Inferior parietal cortex (tissue), 1 donor: ENCODE results near the gene CLDN7.

Experiments
- DNase-seq: peaks from one replicate; pipeline ENCODE4 v3.0.0-alpha.2; 2016; ENCODE audit errors: extremely low spot score

CLDN7 gene

GRCh38 chr17:7285679-7286078 lies 23.4 kb upstream of the CLDN7 start:
- no peak for DNase-seq

DNA sequence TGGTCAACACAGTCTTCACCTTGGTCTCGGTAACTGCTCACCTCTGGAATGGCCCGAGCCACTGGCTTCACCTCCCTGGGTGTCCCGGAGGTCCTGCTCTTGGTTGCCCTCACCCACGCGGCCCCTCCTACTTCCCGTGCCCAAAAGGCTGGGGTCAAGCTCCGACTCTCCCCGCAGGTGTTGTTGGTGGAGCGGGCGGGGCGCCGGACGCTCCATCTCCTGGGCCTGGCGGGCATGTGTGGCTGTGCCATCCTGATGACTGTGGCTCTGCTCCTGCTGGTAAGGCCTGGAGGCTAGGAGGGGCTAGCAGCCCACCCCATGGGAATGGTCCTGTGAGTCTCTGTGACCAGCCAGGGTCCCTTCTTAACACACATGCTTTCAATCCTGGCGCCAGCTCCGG lies 22.6 kb upstream of the CLDN7 start:
- DNase-seq: no peak

DNA sequence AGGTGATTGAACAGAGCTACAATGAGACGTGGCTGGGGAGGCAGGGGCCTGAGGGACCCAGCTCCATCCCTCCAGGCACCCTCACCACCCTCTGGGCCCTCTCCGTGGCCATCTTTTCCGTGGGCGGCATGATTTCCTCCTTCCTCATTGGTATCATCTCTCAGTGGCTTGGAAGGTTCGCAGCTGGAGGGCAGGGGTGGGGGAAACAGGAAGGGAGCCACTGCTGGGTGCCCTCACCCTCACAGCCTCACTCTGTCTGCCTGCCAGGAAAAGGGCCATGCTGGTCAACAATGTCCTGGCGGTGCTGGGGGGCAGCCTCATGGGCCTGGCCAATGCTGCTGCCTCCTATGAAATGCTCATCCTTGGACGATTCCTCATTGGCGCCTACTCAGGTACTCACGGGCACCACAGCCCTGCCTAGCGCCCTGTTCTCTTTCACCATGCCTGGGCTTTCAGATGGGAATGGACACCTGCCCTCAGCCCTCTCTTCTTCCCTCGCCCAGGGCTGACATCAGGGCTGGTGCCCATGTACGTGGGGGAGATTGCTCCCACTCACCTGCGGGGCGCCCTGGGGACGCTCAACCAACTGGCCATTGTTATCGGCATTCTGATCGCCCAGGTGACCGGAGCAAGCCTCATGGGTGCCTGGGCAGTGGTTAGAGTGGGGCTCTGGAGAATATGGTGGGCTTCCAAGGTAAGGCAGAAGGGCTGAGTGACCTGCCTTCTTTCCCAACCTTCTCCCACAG lies 21.4 kb upstream of the CLDN7 start:
- DNase-seq: no peak

GRCh38 chr17:7282752-7283321 lies 20.6 kb upstream of the CLDN7 start:
- DNase-seq: no peak

DNA sequence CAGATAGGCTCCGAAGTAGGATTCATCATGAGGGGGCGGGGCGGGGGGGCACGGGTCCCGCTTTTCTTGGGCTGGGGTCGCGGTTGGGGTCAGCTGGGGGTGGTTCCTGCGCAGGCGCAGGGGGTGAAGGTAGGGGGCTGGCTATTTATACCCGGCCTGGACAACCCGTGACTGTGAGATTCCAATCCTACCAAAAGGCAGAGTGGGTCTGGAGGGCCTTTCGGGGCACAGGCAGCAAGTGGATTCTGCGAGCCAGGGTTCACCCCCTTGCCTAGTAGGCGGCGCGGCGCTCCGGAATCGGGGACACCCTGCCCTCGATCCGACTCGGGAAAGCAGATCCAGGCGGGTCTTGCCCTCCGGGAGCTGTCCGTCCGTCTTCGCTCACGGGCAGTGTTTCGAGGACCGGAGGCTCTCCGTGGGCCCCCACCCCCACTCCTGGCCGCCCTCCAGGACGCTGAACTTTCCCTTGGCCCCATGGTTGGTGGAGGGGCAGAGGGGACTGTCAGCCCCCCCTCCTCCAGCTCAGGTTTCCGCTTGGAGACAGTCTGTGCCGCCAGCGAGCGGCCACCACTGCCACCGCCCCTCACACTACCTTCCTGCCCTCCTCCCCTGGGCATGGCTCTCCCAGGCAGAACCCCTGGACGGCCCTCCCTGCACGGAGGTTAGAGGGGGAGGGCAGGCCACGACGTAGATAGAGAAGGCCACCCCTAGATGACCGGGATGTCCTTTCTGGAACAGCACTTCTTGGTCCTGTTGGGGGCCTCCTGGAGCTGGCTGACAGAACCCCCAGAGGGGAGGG lies 19.9 kb upstream of the CLDN7 start:
- no peak for DNase-seq

- peak; percentile 66 for DNase-seq
Observed at GRCh38 chr17:7281074-7281952, 19.0 kb upstream of the CLDN7 start, which contains the start of gene SLC2A4. Gene SLC2A4 (plus strand): TSS chr17:7281718. CDS start chr17:7281935, 217 bp downstream.

DNA sequence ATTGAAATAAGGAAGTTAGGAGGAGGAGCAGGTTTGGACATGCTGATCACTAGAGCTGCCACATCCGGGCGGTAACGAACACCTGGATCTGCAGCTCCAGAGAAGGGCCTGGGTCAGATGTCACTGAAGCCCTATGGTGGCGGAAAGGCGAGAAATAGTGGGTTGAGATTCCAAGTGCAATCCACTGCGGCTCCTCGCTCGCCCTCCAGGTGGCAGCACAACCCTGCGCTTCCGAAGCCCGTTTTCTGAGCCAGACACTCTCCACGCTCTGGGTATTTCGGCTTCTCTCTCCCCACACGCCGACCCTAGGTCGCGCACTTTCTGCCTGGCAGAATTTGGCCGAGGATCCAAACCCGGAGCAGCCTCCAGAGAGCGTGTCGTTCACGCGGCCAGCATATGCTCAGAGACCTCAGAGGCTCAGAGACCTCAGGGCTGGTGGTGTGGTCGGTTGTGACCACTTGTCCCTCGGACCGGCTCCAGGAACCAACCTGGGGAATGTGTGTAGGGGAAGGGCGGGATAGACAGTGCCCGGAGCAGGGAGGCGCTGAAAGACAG lies 18.3 kb upstream of the CLDN7 start:
- DNase-seq: peak; percentile 84

- no peak for DNase-seq
Observed at GRCh38 chr17:7279448-7279847, 17.2 kb upstream of the CLDN7 start.

- DNase-seq: no peak
Observed at GRCh38 chr17:7266784-7267183, 4.5 kb upstream of the CLDN7 start.

GRCh38 chr17:7263801-7264078 lies 1.5 kb upstream of the CLDN7 start:
- no peak for DNase-seq

DNA sequence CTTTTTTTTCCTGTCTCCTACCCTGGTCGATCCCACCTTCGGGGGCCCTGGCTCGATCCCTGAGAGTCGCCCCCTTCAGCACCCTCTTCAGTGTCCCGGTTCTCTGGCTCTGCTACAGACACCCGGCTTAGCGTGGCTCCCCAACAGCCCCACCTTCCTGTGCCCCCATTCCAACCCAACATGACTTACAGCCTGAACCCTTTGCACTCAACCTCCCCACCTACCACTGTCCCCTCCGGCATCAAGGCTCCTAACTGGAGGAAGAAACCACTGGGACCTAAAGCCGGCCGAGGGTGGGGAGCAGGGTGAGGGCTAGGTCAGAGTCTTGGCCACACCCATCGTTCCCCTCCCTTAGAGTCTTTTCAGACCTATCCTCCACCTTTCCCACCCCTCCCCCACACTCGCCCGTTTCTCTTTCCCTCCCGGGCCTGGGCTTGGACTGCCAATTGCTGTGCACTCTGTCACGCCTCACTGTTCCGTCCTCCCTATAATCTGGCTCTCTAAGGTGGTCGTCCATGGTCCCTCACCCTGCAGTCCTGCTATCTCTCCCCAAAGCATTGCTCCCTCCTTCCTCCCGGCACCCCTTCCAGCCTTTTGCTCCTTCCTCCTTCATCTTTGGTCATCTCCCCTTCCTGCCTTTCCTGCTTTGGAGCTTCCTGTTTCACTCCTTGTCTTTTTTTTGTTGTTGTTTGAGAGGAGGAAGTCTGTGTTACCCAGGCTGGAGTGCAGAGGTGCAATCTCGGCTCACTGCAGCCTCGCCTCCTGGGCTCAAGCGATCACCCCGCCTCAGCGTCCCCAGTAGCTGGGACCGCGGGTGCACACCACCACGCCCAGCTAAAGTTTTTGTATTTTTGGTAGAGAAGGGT lies 890 bp upstream of the CLDN7 start:
- DNase-seq: no peak

GRCh38 chr17:7261379-7262191 lies 693 bp downstream of the CLDN7 start:
- no peak for DNase-seq

GRCh38 chr17:7260651-7261378 lies 1.5 kb downstream of the CLDN7 start:
- DNase-seq: no peak

GRCh38 chr17:7260151-7260550 lies 2.1 kb downstream of the CLDN7 start:
- no peak for DNase-seq

- no peak for DNase-seq
Observed at GRCh38 chr17:7259555-7259889, 2.8 kb downstream of the CLDN7 start.

GRCh38 chr17:7258731-7259554 lies 3.3 kb downstream of the CLDN7 start:
- DNase-seq: no peak

- no peak for DNase-seq
Observed at GRCh38 chr17:7256766-7257456, 5.4 kb downstream of the CLDN7 start.

DNA sequence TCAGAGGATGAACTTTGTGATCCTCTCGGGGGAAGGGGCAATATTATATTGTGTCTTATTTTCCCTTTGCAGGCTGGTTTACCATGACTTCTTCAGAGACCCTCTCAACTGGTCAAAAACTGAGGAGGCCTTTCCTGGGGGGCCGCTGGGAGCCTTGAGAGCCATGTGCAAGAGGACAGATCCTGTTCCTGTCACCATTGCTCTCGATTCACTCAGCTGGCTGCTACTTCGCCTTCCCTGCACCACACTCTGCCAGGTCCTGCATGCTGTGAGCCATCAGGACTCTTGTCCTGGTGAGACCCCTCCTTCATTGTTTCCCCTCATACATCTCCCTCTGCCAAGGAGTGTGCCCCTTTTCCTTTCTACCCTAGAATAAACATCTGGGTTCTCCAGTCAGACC lies 7.8 kb downstream of the CLDN7 start:
- no peak for DNase-seq
